SK-N-SH (cell line): Measurements from ENCODE around the gene IFNL2. TPM values are rescaled to one million over a fixed set of nuclear protein-coding genes. Genes with fewer than 3 reads are reported as not detected.

ENCODE experiments used
- CTCF ChIA-PET: fragments of 300-600, 350-600 bp; formaldehyde crosslinking; extraction: SDS; loops from one replicate; lab custom pipeline; 2021; lab: Yijun Ruan, JAX
- POLR2A ChIA-PET: fragments of 350-600 bp; sonication (Branson Sonifier 250); formaldehyde crosslinking; extraction: SDS; loops from one replicate; lab custom pipeline; 2020; ENCODE audit warnings: antibody characterized with exemption, inconsistent platforms; lab: Yijun Ruan, JAX
- DNase-seq: peaks from one replicate; pipeline ENCODE4 v3.0.0; 2012
- H2AFZ ChIP-seq: fragments of 200-600 bp; sonication (generic); 2 replicates; pipeline ENCODE4 v1.8.1; 2016; ENCODE audit warnings: antibody characterized with exemption, mild to moderate bottlenecking, low read depth
- H3F3A ChIP-seq: fragments of 200-600 bp; sonication (generic); replicated peaks from 2 replicates; pipeline ENCODE3; 2016; ENCODE audit warnings: antibody characterized with exemption, mild to moderate bottlenecking; ENCODE audit not compliant: insufficient read depth
- H3K27ac ChIP-seq, 2 experiments: fragments of 200-500 bp in 1 of 2; fragments of 200-600 bp in 1 of 2; sonication (Bioruptor generic) in 1 of 2; sonication (generic), shearing (Covaris generic) in 1 of 2; 2 replicates each; pipeline versions ENCODE4 v1.5.1 to v1.6.1; 2014 to 2016; ENCODE audit warnings: low read depth in 2 of 2, inconsistent platforms in 1 of 2, low read length in 1 of 2, mild to moderate bottlenecking in 1 of 2, mixed read lengths in 1 of 2
- H3K27me3 ChIP-seq: fragments of 200-600 bp; sonication (generic), shearing (Covaris generic); 2 replicates; pipeline ENCODE4 v1.6.1; 2016; ENCODE audit warnings: mixed run types; ENCODE audit not compliant: insufficient read depth
- H3K36me3 ChIP-seq, 2 experiments: fragments of 200-500 bp in 1 of 2; fragments of 200-600 bp in 1 of 2; sonication (Bioruptor generic) in 1 of 2; sonication (generic) in 1 of 2; replicated peaks in 1 of 2; 2 replicates each; pipeline versions ENCODE3 to v1.5.1; 2014 to 2016; ENCODE audit warnings: low read length in 1 of 2, mild to moderate bottlenecking in 1 of 2; ENCODE audit not compliant: insufficient read depth in 2 of 2, control insufficient read depth in 1 of 2
- H3K4me1 ChIP-seq, 2 experiments: fragments of 200-500 bp in 1 of 2; fragments of 200-600 bp in 1 of 2; sonication (Bioruptor generic) in 1 of 2; sonication (generic), shearing (Covaris generic) in 1 of 2; 2 replicates each; pipeline versions ENCODE4 v1.5.1 to v1.6.1; 2014 to 2016; ENCODE audit warnings: low read depth in 1 of 2, low read length in 1 of 2, mixed run types in 1 of 2; ENCODE audit not compliant: insufficient read depth in 2 of 2, control insufficient read depth in 1 of 2
- H3K4me2 ChIP-seq: fragments of 200-600 bp; sonication (generic), shearing (Covaris generic); 2 replicates; pipeline ENCODE4 v1.6.1; 2017; ENCODE audit warnings: mixed run types
- H3K4me3 ChIP-seq, 2 experiments: fragments of 200-500 bp in 1 of 2; fragments of 200-600 bp in 1 of 2; sonication (Bioruptor generic) in 1 of 2; sonication (generic), shearing (Covaris generic) in 1 of 2; 2 replicates each; pipeline versions ENCODE4 v1.5.1 to v1.8.1; 2014 to 2016; ENCODE audit warnings: low read depth in 2 of 2, inconsistent platforms in 1 of 2, low read length in 1 of 2, mild to moderate bottlenecking in 1 of 2, mixed read lengths in 1 of 2, moderate library complexity in 1 of 2
- H3K79me2 ChIP-seq: fragments of 200-600 bp; sonication (generic); 2 replicates; pipeline ENCODE4 v1.8.1; 2017; ENCODE audit warnings: mild to moderate bottlenecking; ENCODE audit not compliant: insufficient read depth
- H3K9ac ChIP-seq: fragments of 200-600 bp; sonication (generic); 2 replicates; pipeline ENCODE4 v1.6.1; 2017; ENCODE audit warnings: mixed run types
- H3K9me2 ChIP-seq: fragments of 200-600 bp; sonication (generic); 2 replicates; pipeline ENCODE4 v1.6.1; 2017; ENCODE audit warnings: mixed run types
- H3K9me3 ChIP-seq: fragments of 200-600 bp; sonication (generic); 2 replicates; pipeline ENCODE4 v1.6.1; 2017; ENCODE audit warnings: mixed run types, mild to moderate bottlenecking, moderate library complexity
- H4K20me1 ChIP-seq: fragments of 200-600 bp; sonication (generic); 2 replicates; pipeline ENCODE4 v1.6.1; 2017; ENCODE audit warnings: mild to moderate bottlenecking, mixed run types; ENCODE audit not compliant: insufficient read depth
- CHD2 ChIP-seq: fragments of 150-350 bp; IDR thresholded peaks from 2 replicates; pipeline ENCODE4 v1.6.1; 2018; ENCODE audit warnings: low read length; ENCODE audit not compliant: partially characterized antibody
- FOSL2 ChIP-seq: IDR thresholded peaks from 2 replicates; pipeline ENCODE4 v1.4.0; 2012; ENCODE audit warnings: low read depth, mild to moderate bottlenecking, moderate library complexity, borderline replicate concordance
- FOXM1 ChIP-seq: IDR thresholded peaks from 2 replicates; pipeline ENCODE4 v1.4.0; 2012; ENCODE audit warnings: low read depth, mild to moderate bottlenecking
- GABPA ChIP-seq: IDR thresholded peaks from 2 replicates; pipeline ENCODE4 v1.4.0; 2012; ENCODE audit warnings: low read depth, mild to moderate bottlenecking
- IRF3 ChIP-seq: fragments of 150-350 bp; IDR thresholded peaks from 2 replicates; pipeline ENCODE4 v1.6.1; 2016; ENCODE audit warnings: mild to moderate bottlenecking, low read depth, low read length
- JUND ChIP-seq: IDR thresholded peaks from 2 replicates; pipeline ENCODE4 v1.4.0; 2012
- RCOR1 ChIP-seq: fragments of 150-350 bp; IDR thresholded peaks from 2 replicates; pipeline ENCODE4 v1.6.1; 2017; ENCODE audit warnings: antibody characterized with exemption, low read length
- SMC3 ChIP-seq: IDR thresholded peaks from 2 replicates; pipeline ENCODE4 v1.6.1; 2012; ENCODE audit warnings: low read depth, low read length, improper control_type of control experiment
- TAF1 ChIP-seq: IDR thresholded peaks from 2 replicates; pipeline ENCODE4 v1.6.1; 2012; ENCODE audit warnings: low read depth, mild to moderate bottlenecking, low read length, moderate library complexity, borderline replicate concordance
- TCF12 ChIP-seq: IDR thresholded peaks from 2 replicates; pipeline ENCODE4 v1.4.0; 2012
- WGBS: methylation state at CpG from one replicate; pipeline ENCODE4 v1.1.6; 2017; ENCODE audit warnings: low lambda C conversion rate; 5-methylcytosine and 5-hydroxymethylcytosine counted together
- polyA plus RNA-seq, 3 experiments: library from polyadenylated mRNA; depleted of rRNA; stranded (reverse); fragments of >200 nt; gene quantifications; 2 replicates each; pipeline ENCODE4 v1.2.3, GENCODE V29; 2012
- TF ChIP-seq, protein P1 (sequence below): IDR thresholded peaks from 2 replicates; pipeline ENCODE4; 2012
- TF ChIP-seq, protein P2 (sequence below): IDR thresholded peaks from 2 replicates; pipeline ENCODE4 v1.4.0; 2012; ENCODE audit warnings: low read depth
- TF ChIP-seq, protein P3 (sequence below): IDR thresholded peaks from 2 replicates; pipeline ENCODE4 v1.4.0; 2012; ENCODE audit warnings: low read depth, borderline replicate concordance
- TF ChIP-seq, protein P4 (sequence below): fragments of 200-600 bp; sonication (generic); IDR thresholded peaks from 2 replicates; pipeline ENCODE4 v1.6.1; 2017; ENCODE audit warnings: antibody characterized with exemption, mild to moderate bottlenecking, moderate library complexity

The IFNL2 gene
- polyA plus RNA-seq, 1 of the 3 experiments (the other 2 are of a cell fraction) = not detected

- Histone ChIP-seq H3F3A (no peaks in the 10 kb centered on the region), H3K27ac (no peak overlapping the region), H3K79me2 (no peaks in the 10 kb centered on the region), H3K27me3 (no peaks in the 10 kb centered on the region), H3K9ac (no peak overlapping the region), H2AFZ (no peak overlapping the region), H3K4me2 (no peak overlapping the region), H3K4me3 (no peak overlapping the region), H3K9me2 (no peaks in the 10 kb centered on the region), H3K36me3 (no peaks in the 10 kb centered on the region), H4K20me1 (no peaks in the 10 kb centered on the region)
- 34% methylated on average over 3 of the region's 3 CpGs for WGBS
- CTCF ChIA-PET = no interaction called here
- POLR2A ChIA-PET = no interaction called here
- TF ChIP-seq CHD2 (no peak), SMC3 (no peak), TCF12 (no peak), JUND (no peak), FOSL2 (no peak), GABPA (no peak), RCOR1 (no peak), FOXM1 (no peak), IRF3 (no peak), TAF1 (no peak)
- TF ChIP-seq, protein P1, sequence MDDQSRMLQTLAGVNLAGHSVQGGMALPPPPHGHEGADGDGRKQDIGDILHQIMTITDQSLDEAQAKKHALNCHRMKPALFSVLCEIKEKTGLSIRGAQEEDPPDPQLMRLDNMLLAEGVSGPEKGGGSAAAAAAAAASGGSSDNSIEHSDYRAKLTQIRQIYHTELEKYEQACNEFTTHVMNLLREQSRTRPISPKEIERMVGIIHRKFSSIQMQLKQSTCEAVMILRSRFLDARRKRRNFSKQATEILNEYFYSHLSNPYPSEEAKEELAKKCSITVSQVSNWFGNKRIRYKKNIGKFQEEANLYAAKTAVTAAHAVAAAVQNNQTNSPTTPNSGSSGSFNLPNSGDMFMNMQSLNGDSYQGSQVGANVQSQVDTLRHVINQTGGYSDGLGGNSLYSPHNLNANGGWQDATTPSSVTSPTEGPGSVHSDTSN = no peak
- TF ChIP-seq, protein P2, sequence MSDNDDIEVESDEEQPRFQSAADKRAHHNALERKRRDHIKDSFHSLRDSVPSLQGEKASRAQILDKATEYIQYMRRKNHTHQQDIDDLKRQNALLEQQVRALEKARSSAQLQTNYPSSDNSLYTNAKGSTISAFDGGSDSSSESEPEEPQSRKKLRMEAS = no peak
- TF ChIP-seq, protein P3, sequence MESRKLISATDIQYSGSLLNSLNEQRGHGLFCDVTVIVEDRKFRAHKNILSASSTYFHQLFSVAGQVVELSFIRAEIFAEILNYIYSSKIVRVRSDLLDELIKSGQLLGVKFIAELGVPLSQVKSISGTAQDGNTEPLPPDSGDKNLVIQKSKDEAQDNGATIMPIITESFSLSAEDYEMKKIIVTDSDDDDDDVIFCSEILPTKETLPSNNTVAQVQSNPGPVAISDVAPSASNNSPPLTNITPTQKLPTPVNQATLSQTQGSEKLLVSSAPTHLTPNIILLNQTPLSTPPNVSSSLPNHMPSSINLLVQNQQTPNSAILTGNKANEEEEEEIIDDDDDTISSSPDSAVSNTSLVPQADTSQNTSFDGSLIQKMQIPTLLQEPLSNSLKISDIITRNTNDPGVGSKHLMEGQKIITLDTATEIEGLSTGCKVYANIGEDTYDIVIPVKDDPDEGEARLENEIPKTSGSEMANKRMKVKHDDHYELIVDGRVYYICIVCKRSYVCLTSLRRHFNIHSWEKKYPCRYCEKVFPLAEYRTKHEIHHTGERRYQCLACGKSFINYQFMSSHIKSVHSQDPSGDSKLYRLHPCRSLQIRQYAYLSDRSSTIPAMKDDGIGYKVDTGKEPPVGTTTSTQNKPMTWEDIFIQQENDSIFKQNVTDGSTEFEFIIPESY = no peak
- TF ChIP-seq, protein P4, sequence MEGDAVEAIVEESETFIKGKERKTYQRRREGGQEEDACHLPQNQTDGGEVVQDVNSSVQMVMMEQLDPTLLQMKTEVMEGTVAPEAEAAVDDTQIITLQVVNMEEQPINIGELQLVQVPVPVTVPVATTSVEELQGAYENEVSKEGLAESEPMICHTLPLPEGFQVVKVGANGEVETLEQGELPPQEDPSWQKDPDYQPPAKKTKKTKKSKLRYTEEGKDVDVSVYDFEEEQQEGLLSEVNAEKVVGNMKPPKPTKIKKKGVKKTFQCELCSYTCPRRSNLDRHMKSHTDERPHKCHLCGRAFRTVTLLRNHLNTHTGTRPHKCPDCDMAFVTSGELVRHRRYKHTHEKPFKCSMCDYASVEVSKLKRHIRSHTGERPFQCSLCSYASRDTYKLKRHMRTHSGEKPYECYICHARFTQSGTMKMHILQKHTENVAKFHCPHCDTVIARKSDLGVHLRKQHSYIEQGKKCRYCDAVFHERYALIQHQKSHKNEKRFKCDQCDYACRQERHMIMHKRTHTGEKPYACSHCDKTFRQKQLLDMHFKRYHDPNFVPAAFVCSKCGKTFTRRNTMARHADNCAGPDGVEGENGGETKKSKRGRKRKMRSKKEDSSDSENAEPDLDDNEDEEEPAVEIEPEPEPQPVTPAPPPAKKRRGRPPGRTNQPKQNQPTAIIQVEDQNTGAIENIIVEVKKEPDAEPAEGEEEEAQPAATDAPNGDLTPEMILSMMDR = no peak
- TF ChIP-seq, all 33 proteins: peak for 0
- no peak for DNase-seq
- Histone ChIP-seq H3K4me1 (no peaks in the 10 kb centered on the region), H3K9me3 (no peaks in the 10 kb centered on the region)
Observed at GRCh38 chr19:39224910-39225309, 43.3 kb upstream of the IFNL2 start.
